GM19438 (cell line): ENCODE data around the gene ZBED3.
"Not testable (repeated sequence)": the region's sequence is repeated elsewhere in the genome, so short reads cannot be mapped to it uniquely, and the experiment has no call there.

Experiments used
- ATAC-seq: cut with Tn5 transposase; IDR thresholded peaks from one replicate; pipeline ENCODE4 v1.9.1; 2021; ENCODE audit warnings: low read depth; ENCODE audit not compliant: unreplicated experiment

Gene ZBED3

GRCh38 chr5:77086689-77087483, at the start of gene ZBED3:
Gene ZBED3 (minus strand): TSS chr5:77087285. CDS start chr5:77077878, 9,407 bp downstream.
- peak; percentile 69 for ATAC-seq

- no peak for ATAC-seq
These were observed 46.1 kb upstream of the ZBED3 start for GRCh38 chr5:77133061-77133758.

GRCh38 chr5:77131361-77131760, 44.3 kb upstream of the ZBED3 start:
- no peak for ATAC-seq

- ATAC-seq: no peak
These were observed 42.4 kb upstream of the ZBED3 start for GRCh38 chr5:77129391-77129990.

GRCh38 chr5:77128411-77129061, 41.5 kb upstream of the ZBED3 start:
- ATAC-seq: no peak

GRCh38 chr5:77123057-77123456, 36.0 kb upstream of the ZBED3 start:
- no peak for ATAC-seq

- ATAC-seq: no peak
These were observed 33.6 kb upstream of the ZBED3 start for GRCh38 chr5:77120706-77121105.

GRCh38 chr5:77120086-77120485, 33.0 kb upstream of the ZBED3 start:
- no peak for ATAC-seq

GRCh38 chr5:77117161-77117560, 30.1 kb upstream of the ZBED3 start:
- ATAC-seq: no peak

GRCh38 chr5:77107035-77107434, 19.9 kb upstream of the ZBED3 start:
- not testable (repeated sequence) for ATAC-seq

- ATAC-seq: no peak
These were observed 17.7 kb upstream of the ZBED3 start for GRCh38 chr5:77104813-77105212.

GRCh38 chr5:77103457-77103856, 16.4 kb upstream of the ZBED3 start:
- no peak for ATAC-seq

- ATAC-seq: no peak
These were observed 15.5 kb upstream of the ZBED3 start for GRCh38 chr5:77102549-77102948.

GRCh38 chr5:77101298-77101697, 14.2 kb upstream of the ZBED3 start:
- ATAC-seq: no peak

GRCh38 chr5:77095189-77095588, 8.1 kb upstream of the ZBED3 start:
- no peak for ATAC-seq

GRCh38 chr5:77087484-77088261, 588 bp upstream of the ZBED3 start:
- no peak for ATAC-seq

GRCh38 chr5:77086368-77086688, 757 bp downstream of the ZBED3 start:
- no peak for ATAC-seq

- no peak for ATAC-seq
These were observed 4.0 kb downstream of the ZBED3 start for GRCh38 chr5:77083088-77083487.

GRCh38 chr5:77082280-77082679, 4.8 kb downstream of the ZBED3 start:
- ATAC-seq: no peak

- no peak for ATAC-seq
These were observed 6.2 kb downstream of the ZBED3 start for GRCh38 chr5:77080905-77081304.
